Prostate gland (tissue), 2 donors: Measurements from ENCODE around the gene ASXL3. TPM values are rescaled to one million over a fixed set of nuclear protein-coding genes. Genes with fewer than 3 reads are reported as not detected.

Experiments
- DNase-seq: peaks from one replicate; pipeline ENCODE4 v3.0.0-alpha.2; 2019; ENCODE audit warnings: low spot score
- H3K27ac ChIP-seq, 2 donors: fragments of 200-600 bp; sonication (generic); 2 replicates each; pipeline ENCODE4 v1.5.1; 2017 to 2019
- H3K27me3 ChIP-seq: fragments of 200-600 bp; sonication (generic); replicated peaks from 2 replicates; pipeline ENCODE4 v1.5.1; 2019; ENCODE audit not compliant: insufficient read depth
- H3K36me3 ChIP-seq, 2 donors: fragments of 200-600 bp; sonication (generic); 1 replicate in 1 of 2; 2 replicates in 1 of 2; pipeline versions ENCODE4 v1.5.1 to v1.8.1; 2017 to 2019
- H3K4me1 ChIP-seq: fragments of 200-600 bp; sonication (generic); replicated peaks from 2 replicates; pipeline ENCODE4 v1.5.1; 2019
- H3K4me3 ChIP-seq, 2 donors: fragments of 200-600 bp; sonication (generic); 2 replicates each; pipeline ENCODE4 v1.5.1; 2017 to 2019
- H3K9me3 ChIP-seq: fragments of 200-600 bp; sonication (generic); 2 replicates; pipeline ENCODE4 v1.5.1; 2017
- CTCF ChIP-seq, 4 experiments: fragments of 200-600 bp in 2 of 4; fragments of 450-650 bp in 2 of 4; sonication (generic) in 2 of 4; IDR thresholded peaks; 1 replicate in 3 of 4; 2 replicates in 1 of 4; pipeline ENCODE4 v1.5.1; 2016 to 2019; ENCODE audit warnings: antibody characterized with exemption in 4 of 4, mild to moderate bottlenecking in 2 of 4, moderate library complexity in 2 of 4
- POLR2A ChIP-seq: fragments of 450-650 bp; IDR thresholded peaks from one replicate; pipeline ENCODE4 v1.6.1; 2016; ENCODE audit warnings: antibody characterized with exemption, mild to moderate bottlenecking
- POLR2AphosphoS5 ChIP-seq: sonication (generic); formaldehyde crosslinking; IDR thresholded peaks from one replicate; pipeline ENCODE4 v1.6.1; 2017; ENCODE audit warnings: antibody characterized with exemption
- WGBS: methylation state at CpG from one replicate; pipeline ENCODE4 v1.1.5; 2018; 5-methylcytosine and 5-hydroxymethylcytosine counted together
- intact Hi-C: fragments of 100-400 bp; cut with DNase I; formaldehyde crosslinking; loops from one replicate; pipeline ENCODE4 v1.14.2; 2022
- total RNA-seq, 2 donors: library from RNA; depleted of rRNA; stranded (reverse); fragments of >200 nt; gene quantifications; one replicate each; pipeline ENCODE4 v1.1.0, GENCODE V29; 2016

ASXL3 gene
- total RNA-seq, 2 donors from 2014 or later: 5.1 to 7.3 TPM

GRCh38 chr18:33755931-33756560, 178.0 kb downstream of the ASXL3 start:
- WGBS: 45% methylated on average over 6 of the region's 6 CpGs
- no peak overlapping the region for H3K4me3 ChIP-seq
- intact Hi-C loops: loop anchor here (5.0 to 10.0 kb wide), 2 partner anchors 179 to 569 kb away; partner anchors contain the start of gene ASXL3
- no peaks in the 10 kb centered on the region for H3K27me3 ChIP-seq
- no peak for DNase-seq
- no peaks in the 10 kb centered on the region for H3K4me1 ChIP-seq
- TF ChIP-seq CTCF (IDR thresholded peaks at IDR 0.05) (no peak), POLR2AphosphoS5 (no peak), POLR2A (no peak)
- no peaks in the 10 kb centered on the region for H3K36me3 ChIP-seq
- no peaks in the 10 kb centered on the region for H3K9me3 ChIP-seq
- no peak overlapping the region for H3K27ac ChIP-seq

GRCh38 chr18:33757037-33757436, 179.0 kb downstream of the ASXL3 start:
- Histone ChIP-seq H3K27me3 (no peaks in the 10 kb centered on the region), H3K4me1 (no peaks in the 10 kb centered on the region), H3K9me3 (no peaks in the 10 kb centered on the region), H3K36me3 (no peaks in the 10 kb centered on the region), H3K27ac (no peak overlapping the region), H3K4me3 (no peak overlapping the region)
- intact Hi-C loops: loop anchor here (5.0 to 10.0 kb wide), 2 partner anchors 180 to 568 kb away; partner anchors contain the start of gene ASXL3
- TF ChIP-seq CTCF (IDR thresholded peaks at IDR 0.05) (no peak), POLR2A (no peak), POLR2AphosphoS5 (no peak)
- no peak for DNase-seq
- WGBS: 68% methylated on average over 1 of the region's 1 CpG

- no peaks in the 10 kb centered on the region for H3K27me3 ChIP-seq
- no peaks in the 10 kb centered on the region for H3K4me1 ChIP-seq
- TF ChIP-seq POLR2AphosphoS5 (no peak), POLR2A (no peak), CTCF (IDR thresholded peaks at IDR 0.05) (peak in 2 of 4 experiments; percentile 41 to 46)
- no peaks in the 10 kb centered on the region for H3K9me3 ChIP-seq
- H3K27ac ChIP-seq: no peak overlapping the region
- H3K36me3 ChIP-seq: no peaks in the 10 kb centered on the region
- DNase-seq: no peak
- H3K4me3 ChIP-seq: no peak overlapping the region
- intact Hi-C loops: loop anchor here (5.0 kb wide), 1 partner anchor 529 kb away; no protein-coding TSS in a partner anchor
Observed at GRCh38 chr18:33761363-33761762, 183.3 kb downstream of the ASXL3 start.

GRCh38 chr18:33781429-33781828, 203.4 kb downstream of the ASXL3 start:
- intact Hi-C loops: no loop called here
- TF ChIP-seq POLR2AphosphoS5 (peak; percentile 51), CTCF (IDR thresholded peaks at IDR 0.05) (no peak)
- Histone ChIP-seq H3K4me3 (no peak overlapping the region), H3K4me1 (no peaks in the 10 kb centered on the region), H3K36me3 (no peaks in the 10 kb centered on the region), H3K27me3 (no peaks in the 10 kb centered on the region), H3K9me3 (no peaks in the 10 kb centered on the region), H3K27ac (no peak overlapping the region)
- peak; percentile 38 for DNase-seq

Other genes with a start within 250 kb of the ASXL3 start
- gene CCDC178, start 137.5 kb upstream of the ASXL3 start, total RNA-seq: 1 to 10 TPM; 3.2 to 5.9 TPM